Breast epithelium (tissue), 4 donors: Measurements from ENCODE around the gene GPR3. TPM values are rescaled to one million over a fixed set of nuclear protein-coding genes. Genes with fewer than 3 reads are reported as not detected.
A peak's percentile ranks its signal among the peaks of the same experiment; 100 is the strongest.

Experiments used
- DNase-seq, 2 donors: peaks; one replicate each; pipeline ENCODE4 v3.0.0-alpha.2; 2019; ENCODE audit warnings: low spot score in 2 of 2
- H3K27ac ChIP-seq, 2 donors: fragments of 200-600 bp; sonication (generic) in 1 of 2; one replicate each; pipeline ENCODE4 v1.5.1; 2016 to 2019; ENCODE audit warnings: mild to moderate bottlenecking in 1 of 2
- H3K27me3 ChIP-seq, 2 donors: fragments of 200-600 bp; sonication (generic) in 1 of 2; one replicate each; pipeline versions ENCODE4 v1.5.1 to v1.6.0; 2017 to 2019; ENCODE audit warnings: control low read depth in 1 of 2, mild to moderate bottlenecking in 1 of 2
- H3K36me3 ChIP-seq: fragments of 200-600 bp; one replicate; pipeline ENCODE4 v1.5.1; 2019
- H3K4me1 ChIP-seq, 2 donors: fragments of 200-600 bp; sonication (generic); one replicate each; pipeline ENCODE4 v1.5.1; 2016 to 2019; ENCODE audit warnings: control low read depth in 1 of 2
- H3K4me3 ChIP-seq, 3 donors: fragments of 200-600 bp; sonication (generic); 1 replicate in 2 of 3; 2 replicates in 1 of 3; pipeline ENCODE4 v1.5.1; 2016 to 2019; ENCODE audit warnings: mild to moderate bottlenecking in 3 of 3, moderate library complexity in 2 of 3
- H3K9me3 ChIP-seq, 2 donors: fragments of 200-600 bp; sonication (generic) in 1 of 2; one replicate each; pipeline ENCODE4 v1.5.1; 2016 to 2019; ENCODE audit warnings: control low read depth in 1 of 2
- POLR2A ChIP-seq: fragments of 450-650 bp; IDR thresholded peaks from one replicate; pipeline ENCODE4 v1.6.1; 2016; ENCODE audit warnings: antibody characterized with exemption, mild to moderate bottlenecking, moderate library complexity
- POLR2AphosphoS5 ChIP-seq, 3 donors: sonication (generic); formaldehyde crosslinking; IDR thresholded peaks; one replicate each; pipeline ENCODE4 v1.6.1; 2017; ENCODE audit warnings: antibody characterized with exemption in 3 of 3
- intact Hi-C: fragments of 100-400 bp; cut with DNase I; formaldehyde crosslinking; loops from one replicate; pipeline ENCODE4 v1.15.1; 2023; ENCODE audit warnings: low total_unique reads
- total RNA-seq, 3 donors: library from RNA; depleted of rRNA; stranded (reverse); fragments of >200 nt; gene quantifications; one replicate each; pipeline ENCODE4 v1.1.0, GENCODE V29; 2016
- TF ChIP-seq, protein P1 (sequence below), 3 donors: fragments of 450-650 bp; IDR thresholded peaks; one replicate each; pipeline ENCODE4 v1.5.1; 2016 to 2017; ENCODE audit warnings: antibody characterized with exemption in 3 of 3, mild to moderate bottlenecking in 3 of 3, moderate library complexity in 3 of 3

GPR3 gene, protein sequence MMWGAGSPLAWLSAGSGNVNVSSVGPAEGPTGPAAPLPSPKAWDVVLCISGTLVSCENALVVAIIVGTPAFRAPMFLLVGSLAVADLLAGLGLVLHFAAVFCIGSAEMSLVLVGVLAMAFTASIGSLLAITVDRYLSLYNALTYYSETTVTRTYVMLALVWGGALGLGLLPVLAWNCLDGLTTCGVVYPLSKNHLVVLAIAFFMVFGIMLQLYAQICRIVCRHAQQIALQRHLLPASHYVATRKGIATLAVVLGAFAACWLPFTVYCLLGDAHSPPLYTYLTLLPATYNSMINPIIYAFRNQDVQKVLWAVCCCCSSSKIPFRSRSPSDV
- under 1 TPM in 2 of 3 donors, not detected in 1; 0.16 to 0.66 TPM for total RNA-seq

DNA sequence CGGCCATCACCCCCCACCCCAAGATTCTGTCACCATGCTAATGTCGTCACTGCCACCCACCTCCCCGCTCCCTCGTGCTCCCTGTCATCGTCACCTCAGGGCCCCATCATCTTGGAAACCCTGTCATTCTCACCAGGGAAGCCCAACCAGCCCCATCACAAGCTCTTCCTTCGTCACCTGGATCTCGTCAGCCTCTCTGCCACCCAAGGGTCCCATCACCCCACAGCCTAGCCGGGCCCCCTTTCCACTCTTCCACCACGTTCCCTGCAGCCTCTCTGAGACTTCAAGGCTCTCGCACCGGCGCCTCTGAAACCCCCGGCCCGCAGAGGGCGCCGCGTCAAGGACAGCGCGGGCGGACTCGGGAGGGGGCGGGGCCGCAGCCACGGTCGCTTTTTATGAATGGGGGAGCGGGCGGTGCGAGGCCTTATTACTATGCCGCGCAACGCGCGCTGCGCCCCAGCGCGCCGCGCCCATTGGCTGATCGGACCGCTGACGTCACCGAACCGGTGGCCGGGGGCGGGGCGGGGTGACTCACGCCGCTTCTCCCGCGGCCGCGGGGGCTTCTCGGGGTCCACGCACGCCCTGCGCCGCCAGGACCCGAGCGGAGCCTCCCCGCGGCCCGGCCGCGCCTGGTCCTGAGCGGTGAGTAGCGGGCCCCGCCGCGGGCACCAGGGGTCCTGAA lies at the start of gene GPR3:
Gene GPR3 (plus strand): TSS at position 527 of the 682 bp plus-strand sequence. CDS start 1,177 bp downstream, outside the sequence.
- H3K4me3 ChIP-seq, result peak within 1 kb of the TSS; percentile 33 to 75 (median 54)

DNA sequence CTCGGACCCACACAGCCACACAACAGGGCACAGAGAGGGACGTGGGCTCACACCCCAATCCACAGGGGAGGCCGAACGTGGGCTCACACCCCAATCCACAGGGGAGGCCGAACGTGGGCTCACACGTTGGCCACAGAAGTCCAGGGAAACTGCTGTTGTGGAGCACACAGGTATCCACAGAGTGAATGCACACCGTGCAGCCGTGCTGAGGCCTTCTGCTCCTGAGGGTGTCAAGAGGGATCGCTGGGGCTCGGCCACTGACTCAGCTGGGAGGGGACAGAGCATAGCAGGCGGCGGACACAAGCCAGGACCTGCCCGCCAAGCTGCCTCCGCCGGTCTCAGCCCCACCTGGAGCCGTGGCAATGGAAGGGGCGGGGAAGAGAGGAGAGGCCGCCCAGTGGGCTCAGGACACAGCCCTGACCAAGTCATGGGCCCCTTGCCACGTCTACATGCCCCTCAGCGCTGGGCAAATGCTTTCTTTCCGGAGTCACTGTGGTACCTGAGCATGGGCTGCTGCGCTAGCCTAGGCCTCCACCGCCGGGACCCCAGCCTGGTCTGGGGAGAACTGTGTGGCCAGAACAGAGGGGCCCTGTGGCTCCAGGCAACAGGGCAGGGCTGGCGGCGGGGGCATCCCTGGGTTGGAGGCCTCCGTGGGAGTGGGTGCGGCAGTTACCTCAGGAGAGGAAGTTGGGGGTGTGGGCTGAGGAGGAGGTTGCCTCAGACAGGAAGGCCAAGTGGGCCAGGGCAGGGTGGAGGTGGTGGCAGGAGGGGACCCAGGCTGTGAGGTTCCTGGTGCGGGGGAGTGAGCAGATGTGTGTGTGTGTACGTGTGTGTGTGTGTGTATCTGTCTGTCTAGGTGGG lies 49.4 kb upstream of the GPR3 start:
- no peaks in the 10 kb centered on the region for H3K9me3 ChIP-seq
- peaks cover 3 to 4% of the 10 kb centered on the region in 2 donors for H3K4me1 ChIP-seq
- H3K4me3 ChIP-seq, result peak overlapping the region in 2 of 3 donors; percentile 60 to 70
- no peaks in the 10 kb centered on the region for H3K36me3 ChIP-seq
- peak; percentile 61 to 79 for DNase-seq
- peak overlapping the region; percentile 87 to 89 for H3K27ac ChIP-seq
- intact Hi-C loops, result no loop called here
- no peaks in the 10 kb centered on the region for H3K27me3 ChIP-seq
- TF ChIP-seq POLR2A (no peak), POLR2AphosphoS5 (IDR thresholded peaks at IDR 0.05) (no peak)
- TF ChIP-seq, protein P1, sequence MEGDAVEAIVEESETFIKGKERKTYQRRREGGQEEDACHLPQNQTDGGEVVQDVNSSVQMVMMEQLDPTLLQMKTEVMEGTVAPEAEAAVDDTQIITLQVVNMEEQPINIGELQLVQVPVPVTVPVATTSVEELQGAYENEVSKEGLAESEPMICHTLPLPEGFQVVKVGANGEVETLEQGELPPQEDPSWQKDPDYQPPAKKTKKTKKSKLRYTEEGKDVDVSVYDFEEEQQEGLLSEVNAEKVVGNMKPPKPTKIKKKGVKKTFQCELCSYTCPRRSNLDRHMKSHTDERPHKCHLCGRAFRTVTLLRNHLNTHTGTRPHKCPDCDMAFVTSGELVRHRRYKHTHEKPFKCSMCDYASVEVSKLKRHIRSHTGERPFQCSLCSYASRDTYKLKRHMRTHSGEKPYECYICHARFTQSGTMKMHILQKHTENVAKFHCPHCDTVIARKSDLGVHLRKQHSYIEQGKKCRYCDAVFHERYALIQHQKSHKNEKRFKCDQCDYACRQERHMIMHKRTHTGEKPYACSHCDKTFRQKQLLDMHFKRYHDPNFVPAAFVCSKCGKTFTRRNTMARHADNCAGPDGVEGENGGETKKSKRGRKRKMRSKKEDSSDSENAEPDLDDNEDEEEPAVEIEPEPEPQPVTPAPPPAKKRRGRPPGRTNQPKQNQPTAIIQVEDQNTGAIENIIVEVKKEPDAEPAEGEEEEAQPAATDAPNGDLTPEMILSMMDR (IDR thresholded peaks at IDR 0.05), result no peak

More for the DNA sequence above, at the start of gene GPR3:
- TF ChIP-seq POLR2AphosphoS5 (IDR thresholded peaks at IDR 0.05) (peak in 2 of 3 donors; percentile 26 to 53), POLR2A (no peak)
- TF ChIP-seq, protein P1 (IDR thresholded peaks at IDR 0.05), result peak; percentile 14 to 47 (median 42)
- Histone ChIP-seq H3K9me3 (no peaks in the 10 kb centered on the region), H3K27ac (peak within 1 kb of the TSS; percentile 46 to 71), H3K36me3 (no peaks in the 10 kb centered on the region), H3K27me3 (no peaks in the 10 kb centered on the region), H3K4me1 (peaks cover 0 to 8% of the 10 kb centered on the region in 2 donors)
- peak; percentile 86 to 87 for DNase-seq
- intact Hi-C loops, result loop anchor here (1.0 to 10.0 kb wide), 4 partner anchors 21 to 273 kb away; partner anchors contain the start of gene AHDC1

DNA sequence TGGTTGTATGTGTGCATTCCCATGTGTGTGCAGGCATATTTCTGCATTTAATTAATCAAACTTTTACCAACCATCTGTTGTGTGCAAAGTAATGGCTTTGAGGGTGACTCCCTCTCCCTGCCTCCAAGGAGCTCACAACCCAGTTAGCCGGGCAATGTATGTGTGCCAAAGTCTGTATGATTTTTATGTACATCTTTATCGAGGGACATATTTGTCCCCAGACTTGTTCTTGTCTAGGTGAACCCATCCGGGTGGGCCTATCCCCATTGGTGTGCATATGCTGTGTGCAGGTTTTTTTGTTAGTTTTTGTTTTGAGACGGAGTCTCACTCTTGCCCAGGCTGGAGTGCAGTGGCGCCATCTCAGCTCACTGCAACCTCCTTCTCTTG lies 48.8 kb upstream of the GPR3 start:
- TF ChIP-seq, protein P1 (IDR thresholded peaks at IDR 0.05), result no peak
- TF ChIP-seq POLR2AphosphoS5 (IDR thresholded peaks at IDR 0.05), result no peak
- TF ChIP-seq POLR2A, result no peak
- DNase-seq, result peak in 1 of 2 donors; percentile 47
- Histone ChIP-seq H3K9me3 (no peaks in the 10 kb centered on the region), H3K27ac (peak overlapping the region; percentile 87 to 89), H3K4me1 (peaks cover 3 to 4% of the 10 kb centered on the region in 2 donors), H3K36me3 (no peaks in the 10 kb centered on the region), H3K4me3 (peak overlapping the region in 2 of 3 donors; percentile 60 to 70), H3K27me3 (no peaks in the 10 kb centered on the region)
- intact Hi-C loops, result no loop called here

DNA sequence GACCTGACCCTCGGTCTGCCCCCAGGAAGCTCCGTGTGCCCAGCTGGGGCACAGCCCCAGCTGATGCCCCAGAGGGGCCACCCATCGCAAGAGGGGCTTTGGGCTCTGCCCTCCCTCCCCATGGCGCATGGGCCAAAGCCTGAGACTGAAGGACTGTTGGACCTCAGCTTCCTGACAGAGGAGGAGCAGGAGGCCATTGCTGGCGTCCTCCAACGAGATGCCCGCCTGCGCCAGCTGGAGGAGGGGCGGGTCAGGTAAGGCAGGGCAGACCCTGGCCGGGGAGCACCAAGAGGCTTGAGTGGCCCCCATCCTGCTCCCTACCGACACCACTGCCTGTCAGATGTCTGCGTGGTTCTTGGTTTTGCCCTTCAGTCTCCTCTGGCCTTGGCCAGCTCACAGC lies 47.1 kb upstream of the GPR3 start:
- H3K27me3 ChIP-seq, result no peaks in the 10 kb centered on the region
- intact Hi-C loops, result no loop called here
- H3K36me3 ChIP-seq, result no peaks in the 10 kb centered on the region
- no peak overlapping the region for H3K4me3 ChIP-seq
- H3K4me1 ChIP-seq, result peaks cover 3 to 6% of the 10 kb centered on the region in 2 donors
- TF ChIP-seq POLR2AphosphoS5 (IDR thresholded peaks at IDR 0.05), result no peak
- H3K9me3 ChIP-seq, result no peaks in the 10 kb centered on the region
- no peak for DNase-seq
- no peak overlapping the region for H3K27ac ChIP-seq

DNA sequence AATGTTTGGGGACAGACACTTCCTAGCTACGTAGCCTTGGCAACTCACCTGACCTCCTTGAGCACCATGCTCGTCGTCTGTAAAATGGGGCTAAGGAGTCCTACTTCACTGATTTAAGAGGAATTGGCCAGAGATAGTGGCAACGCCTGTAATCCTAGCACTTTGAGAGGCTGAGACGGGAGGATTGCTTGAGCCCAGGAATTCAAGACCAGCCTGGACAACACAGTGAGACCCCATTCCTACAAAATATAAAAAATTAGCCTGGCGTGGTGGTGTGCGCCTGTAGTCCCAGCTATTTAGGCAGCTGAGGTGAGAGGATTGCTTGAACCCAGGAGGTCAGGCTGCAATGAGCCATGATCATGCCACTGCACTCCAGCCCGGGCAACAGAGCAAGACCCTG lies 46.1 kb upstream of the GPR3 start:
- intact Hi-C loops, result no loop called here
- TF ChIP-seq POLR2AphosphoS5 (IDR thresholded peaks at IDR 0.05) (no peak), POLR2A (no peak)
- TF ChIP-seq, protein P1 (IDR thresholded peaks at IDR 0.05), result no peak
- H3K4me3 ChIP-seq, result no peak overlapping the region
- no peaks in the 10 kb centered on the region for H3K36me3 ChIP-seq
- no peaks in the 10 kb centered on the region for H3K9me3 ChIP-seq
- H3K27me3 ChIP-seq, result no peaks in the 10 kb centered on the region
- H3K4me1 ChIP-seq, result peaks cover 3 to 8% of the 10 kb centered on the region in 2 donors
- DNase-seq, result no peak
- H3K27ac ChIP-seq, result no peak overlapping the region
